NCI-H2107 treated with DMSO at 0.1 percent for 48 hours (cell line): Measurements from ENCODE around the gene CASD1.

Experiments used
- DNase-seq: peaks from one replicate; lab custom pipeline; 2025; ENCODE audit not compliant: unreplicated experiment; lab: John Stamatoyannopoulos, UW

Gene CASD1

DNA sequence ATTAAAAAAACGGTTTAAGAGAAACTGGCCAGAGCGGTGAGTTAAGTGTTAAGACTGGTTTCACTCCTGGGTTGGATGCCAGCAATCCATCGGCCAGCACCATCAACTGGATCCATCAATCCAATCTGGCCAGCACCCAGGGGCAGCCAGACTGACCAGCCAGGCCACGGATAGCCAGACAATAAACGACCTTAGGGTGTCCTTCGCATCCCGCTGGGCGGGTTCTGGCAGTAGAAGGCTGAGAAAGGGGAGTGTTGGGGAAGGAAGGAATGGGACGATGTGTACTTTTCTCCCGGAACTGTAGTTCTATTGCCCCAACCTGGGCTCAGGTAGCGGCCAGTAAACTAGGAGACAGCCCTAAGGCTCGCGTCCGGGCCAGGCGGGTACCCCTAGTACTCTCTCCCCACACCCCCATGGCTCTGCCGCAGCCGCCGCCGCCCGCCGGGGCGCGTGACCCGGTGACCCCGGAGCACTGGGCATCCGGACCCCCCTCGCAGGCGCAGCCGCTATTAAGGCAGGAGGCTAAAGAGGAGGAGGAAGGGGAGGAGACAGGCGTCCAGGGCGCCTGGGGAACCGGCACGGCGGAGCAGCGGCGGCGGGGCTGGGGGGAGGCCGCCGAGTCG, at the start of gene CASD1:
TSS of gene CASD1 (plus strand) at position 546 of the 623 bp plus-strand sequence. CDS start 276 bp downstream, outside the sequence.
- no peak for DNase-seq

- no peak for DNase-seq
Measured at GRCh38 chr7:94466516-94466915, 43.1 kb upstream of the CASD1 start.

DNA sequence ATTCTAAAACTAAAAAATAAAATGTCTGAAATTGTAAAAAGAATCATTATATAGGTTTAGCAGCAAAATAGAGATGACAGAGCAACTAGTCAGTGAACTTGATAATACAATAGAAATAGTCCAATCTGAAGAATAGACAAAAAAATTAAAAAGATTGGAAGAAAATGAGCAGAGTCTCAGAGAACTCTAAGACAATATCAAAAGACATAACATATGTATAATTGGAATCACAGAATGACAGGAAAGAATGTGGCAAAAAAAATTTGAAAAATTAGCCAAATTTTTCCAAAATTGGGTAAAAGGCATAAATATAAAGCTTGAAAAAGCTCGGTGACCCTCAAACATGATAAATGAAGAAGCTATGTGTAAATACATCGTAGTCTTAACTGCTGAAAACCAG, 38.0 kb upstream of the CASD1 start:
- no peak for DNase-seq

- no peak for DNase-seq
Measured at GRCh38 chr7:94472608-94473007, 37.0 kb upstream of the CASD1 start.

DNA sequence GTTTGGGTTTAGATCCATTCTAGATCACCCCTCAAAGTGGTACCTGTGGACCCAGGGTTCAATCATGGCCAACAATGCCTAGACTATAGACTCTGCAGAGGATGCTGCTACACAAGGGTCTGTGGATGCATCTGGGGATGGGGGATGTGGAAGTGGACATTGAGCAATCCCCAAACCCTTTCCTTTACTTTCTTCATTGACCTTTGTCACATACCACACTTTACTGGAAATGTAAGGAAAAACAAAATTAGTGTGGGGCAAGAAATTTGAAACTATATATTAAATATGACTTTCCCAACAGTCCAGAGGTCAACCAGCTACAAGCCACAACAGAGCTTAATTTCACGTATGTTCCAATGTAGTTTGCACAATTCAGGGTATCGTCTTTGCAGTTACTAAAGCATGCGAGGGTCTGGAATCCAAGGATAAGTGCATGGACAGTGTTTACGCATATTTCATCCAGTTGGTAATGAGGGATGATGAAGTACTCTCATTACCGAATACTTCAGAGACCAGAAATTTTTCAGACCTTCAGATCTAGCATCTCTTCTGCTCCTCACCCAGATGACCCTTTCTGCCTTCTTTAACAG, 33.3 kb upstream of the CASD1 start:
- DNase-seq = no peak

DNA sequence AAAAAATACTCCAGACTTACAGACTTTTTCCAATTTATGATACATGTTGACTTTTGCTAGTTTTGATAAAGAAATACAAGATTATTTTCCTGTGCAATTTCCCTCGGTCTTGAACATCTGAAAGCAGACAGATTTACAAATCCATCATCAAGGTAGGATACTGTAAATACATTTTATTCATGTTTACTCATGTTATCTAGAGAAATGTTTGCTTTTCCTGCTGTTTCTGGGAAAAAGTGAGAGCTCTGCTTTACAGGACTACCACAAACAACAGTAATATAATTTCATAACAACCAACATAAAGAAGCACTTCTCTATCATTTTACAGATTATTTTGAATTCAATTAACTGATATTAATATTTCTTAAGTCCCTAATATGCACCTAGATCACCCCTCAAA, 31.7 kb upstream of the CASD1 start:
- DNase-seq = no peak

DNA sequence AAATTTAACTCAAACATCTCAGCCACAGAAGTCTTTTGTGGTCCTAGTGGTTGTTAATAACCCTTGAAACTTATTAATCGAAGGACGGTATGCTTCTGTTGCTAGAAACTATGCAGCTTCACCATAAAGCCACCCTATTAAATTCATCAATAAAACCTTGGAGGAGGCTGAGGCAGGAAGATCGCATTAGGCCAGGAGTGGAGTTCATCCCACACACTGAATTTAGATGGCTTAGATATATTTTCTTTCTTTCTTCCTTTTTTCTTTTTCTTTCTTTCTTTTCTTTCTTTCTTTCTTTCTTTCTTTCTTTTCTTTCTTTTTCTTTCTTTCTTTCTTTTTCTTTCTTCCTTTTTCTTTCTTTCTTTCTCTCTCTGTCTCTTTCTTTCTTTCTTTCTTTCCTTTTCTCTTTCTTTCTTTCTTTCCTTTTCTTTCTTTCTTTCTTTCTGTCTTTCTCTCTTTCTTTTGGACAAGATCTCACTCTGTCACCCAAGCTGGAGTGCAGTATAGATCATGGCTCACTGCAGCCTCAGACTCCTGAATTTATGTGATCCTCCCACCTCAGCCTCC, 30.9 kb upstream of the CASD1 start:
- no peak for DNase-seq

DNA sequence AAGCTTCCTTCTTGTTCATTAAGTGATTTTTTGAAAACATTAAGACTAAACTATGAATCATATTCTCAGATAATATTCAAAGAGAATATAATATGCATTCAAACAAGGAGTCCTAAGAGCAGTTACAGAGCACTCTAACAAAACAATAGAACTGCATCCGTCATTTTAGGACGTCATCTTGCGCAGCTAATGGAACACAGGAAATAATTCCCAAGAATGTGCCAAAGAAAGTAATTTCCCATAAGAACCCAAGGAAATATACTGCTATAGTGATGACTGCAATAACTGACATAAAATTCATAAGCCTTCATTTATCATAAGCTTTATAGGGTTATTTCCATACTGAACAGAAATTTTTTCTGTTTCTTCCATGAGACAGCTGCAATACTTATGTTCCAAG, 28.3 kb upstream of the CASD1 start:
- DNase-seq = no peak

GRCh38 chr7:94482796-94483195, 26.8 kb upstream of the CASD1 start:
- no peak for DNase-seq

GRCh38 chr7:94483843-94484242, 25.8 kb upstream of the CASD1 start:
- DNase-seq = no peak

- no peak for DNase-seq
Measured at GRCh38 chr7:94486216-94486615, 23.4 kb upstream of the CASD1 start.

- DNase-seq = no peak
Measured at GRCh38 chr7:94491410-94491809, 18.2 kb upstream of the CASD1 start.

GRCh38 chr7:94492601-94493000, 17.0 kb upstream of the CASD1 start:
- DNase-seq = no peak

DNA sequence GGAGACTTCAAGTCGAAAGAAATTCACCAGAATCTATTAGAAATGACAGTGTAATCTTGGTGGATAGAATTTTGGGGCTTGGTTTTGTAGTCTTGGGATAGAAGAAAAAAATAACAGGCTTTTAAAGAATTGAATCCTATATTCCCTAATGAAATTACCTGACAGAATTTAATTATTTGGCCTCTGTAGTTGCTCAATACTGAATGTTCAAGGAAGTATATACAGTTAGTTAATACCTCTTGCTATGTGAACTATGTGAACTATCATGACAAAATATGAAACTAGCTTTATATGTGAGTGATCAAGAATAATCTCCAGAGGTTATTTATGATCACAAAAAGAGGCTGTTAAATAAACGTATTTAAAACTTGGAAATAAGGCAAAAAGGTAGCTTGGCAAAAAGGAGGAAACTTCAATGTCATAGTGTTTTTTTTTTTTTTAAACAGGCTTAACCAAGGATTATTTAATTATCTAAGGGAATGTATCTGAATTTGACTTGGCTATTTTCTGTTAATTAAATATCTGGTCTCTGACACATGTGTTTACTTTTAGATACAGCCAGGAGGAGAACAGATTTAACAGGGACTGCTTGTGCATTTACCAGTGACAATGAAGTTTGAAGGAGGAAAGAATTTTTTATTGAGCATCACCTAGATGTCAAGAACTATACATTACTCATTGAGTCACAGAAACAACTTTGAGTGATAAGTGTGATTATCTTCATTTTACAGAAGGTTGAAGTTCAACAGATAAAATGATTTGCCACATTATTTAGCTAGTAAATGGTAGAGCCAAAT, 11.5 kb upstream of the CASD1 start:
- no peak for DNase-seq

DNA sequence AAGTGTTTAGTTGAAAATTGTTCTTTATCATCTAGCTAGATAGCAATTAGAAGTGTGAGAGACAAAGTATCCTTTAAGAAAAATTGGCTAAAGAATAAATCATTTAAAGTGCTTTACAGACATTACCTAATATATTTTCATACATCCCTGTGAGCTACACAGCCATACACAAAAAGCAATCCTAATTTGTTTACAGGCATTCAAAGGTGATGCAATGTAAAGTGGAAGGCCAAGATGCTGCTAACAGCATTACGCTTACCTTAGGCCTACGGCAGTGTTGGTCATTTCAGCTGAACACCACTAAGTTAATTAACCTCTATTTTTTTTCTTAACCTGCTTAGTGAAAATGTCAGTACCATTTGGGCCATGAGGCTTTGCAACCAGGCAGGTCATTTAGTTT, 10.7 kb upstream of the CASD1 start:
- DNase-seq = no peak

- no peak for DNase-seq
Measured at GRCh38 chr7:94507462-94507861, 2.1 kb upstream of the CASD1 start.

- DNase-seq = no peak
Measured at GRCh38 chr7:94507962-94508361, 1.6 kb upstream of the CASD1 start.

DNA sequence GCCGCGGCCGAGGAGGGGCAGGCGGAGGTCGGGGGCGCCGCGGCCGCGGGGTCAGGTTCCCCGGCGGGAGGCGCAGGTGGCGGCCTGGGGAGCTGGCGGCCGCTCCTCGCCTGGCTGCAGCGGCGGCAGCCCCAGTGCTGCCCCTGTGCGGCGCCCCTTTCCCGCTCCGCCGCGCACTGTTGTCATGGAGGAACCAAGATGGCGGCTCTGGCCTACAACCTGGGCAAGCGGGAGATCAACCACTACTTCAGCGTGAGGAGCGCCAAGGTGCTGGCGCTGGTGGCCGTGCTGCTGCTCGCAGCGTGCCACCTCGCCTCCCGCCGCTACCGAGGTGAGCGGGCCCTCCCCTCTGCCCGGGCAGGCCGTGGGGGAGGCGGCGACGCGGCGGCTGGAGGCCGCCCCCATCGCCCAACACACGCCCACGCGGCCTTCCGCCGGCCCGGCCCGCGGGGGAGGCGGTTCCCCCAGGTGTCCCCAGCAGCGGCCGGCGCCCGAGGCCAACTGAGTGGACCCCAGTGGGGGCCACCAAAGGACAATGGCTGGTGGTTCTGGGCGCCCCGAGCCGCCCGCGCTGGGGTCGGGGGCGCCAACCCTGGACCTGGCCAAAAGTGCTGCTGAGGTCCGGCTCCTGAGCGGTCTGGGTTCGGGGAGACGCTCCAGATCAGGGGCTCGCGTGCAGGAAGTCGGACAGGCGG, 425 bp downstream of the CASD1 start:
- peak; percentile 55 for DNase-seq

GRCh38 chr7:94510582-94511496, 1.2 kb downstream of the CASD1 start:
- DNase-seq = peak; percentile 79

DNA sequence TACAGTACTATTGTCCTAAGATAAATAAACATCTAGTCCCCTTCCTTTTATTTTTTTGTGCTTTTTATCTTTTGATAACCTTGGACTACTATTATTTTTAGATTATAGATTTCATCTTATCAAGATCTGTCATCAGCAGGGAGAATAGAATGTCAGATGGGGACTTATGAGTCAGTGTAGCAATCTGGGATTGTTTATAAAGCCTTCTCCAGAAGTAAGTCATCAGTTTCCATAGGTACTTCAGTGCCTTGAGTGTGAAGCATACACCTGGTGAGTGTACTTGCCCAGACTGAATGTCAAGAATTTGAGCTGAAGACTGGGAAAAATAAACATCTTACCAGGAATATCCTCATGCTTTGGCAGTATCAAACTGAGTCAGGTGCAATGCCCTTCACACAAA, 2.1 kb downstream of the CASD1 start:
- DNase-seq = peak; percentile 60
